HepG2 (cell line): ENCODE measurements around the gene SCN9A. TPM values are rescaled to one million over a fixed set of nuclear protein-coding genes. Genes with fewer than 3 reads are reported as not detected.

Source experiments
- ATAD3A ChIP-seq: sonication (generic); formaldehyde crosslinking; IDR thresholded peaks from 2 replicates; pipeline ENCODE4 v1.4.0; 2020; ENCODE audit warnings: missing genetic modification reagents
- CHCHD3 ChIP-seq: sonication (generic); formaldehyde crosslinking; IDR thresholded peaks from 2 replicates; pipeline ENCODE4 v1.8.0; 2022; ENCODE audit warnings: mild to moderate bottlenecking, missing genetic modification reagents, moderate library complexity
- CHD4 ChIP-seq: fragments of 200-600 bp; sonication (generic); IDR thresholded peaks from 2 replicates; pipeline ENCODE4 v1.7.0; 2017; ENCODE audit warnings: mild to moderate bottlenecking, low read length, borderline replicate concordance
- FIP1L1 ChIP-seq: fragments of 200-400 bp; formaldehyde crosslinking; IDR thresholded peaks from 2 replicates; pipeline ENCODE4 v1.6.1; 2018; ENCODE audit warnings: low read depth, mild to moderate bottlenecking, low read length, moderate library complexity, borderline replicate concordance; ENCODE audit not compliant: insufficient read depth
- FOXA3 ChIP-seq: IDR thresholded peaks from 2 replicates; pipeline ENCODE4 v1.6.1; 2016; ENCODE audit warnings: missing genetic modification reagents, missing compliant biosample characterization
- RELA ChIP-seq: sonication (generic); formaldehyde crosslinking; IDR thresholded peaks from 2 replicates; pipeline ENCODE4 v1.4.0; 2020; ENCODE audit warnings: missing genetic modification reagents
- SP5 ChIP-seq: IDR thresholded peaks from 2 replicates; pipeline ENCODE4 v1.6.1; 2016; ENCODE audit warnings: low read depth, borderline replicate concordance
- TEAD3 ChIP-seq: optimal IDR thresholded peaks from 2 replicates; pipeline ENCODE3; 2016; ENCODE audit warnings: borderline replicate concordance
- YEATS2 ChIP-seq: sonication (generic); formaldehyde crosslinking; IDR thresholded peaks from 2 replicates; pipeline ENCODE4 v1.4.0; 2020; ENCODE audit warnings: missing genetic modification reagents, borderline replicate concordance
- ZNF180 ChIP-seq: sonication (generic); formaldehyde crosslinking; IDR thresholded peaks from 2 replicates; pipeline ENCODE4 v1.4.0; 2020; ENCODE audit warnings: low read depth, missing genetic modification reagents, borderline replicate concordance
- ZNF354B ChIP-seq: sonication (generic); formaldehyde crosslinking; IDR thresholded peaks from 2 replicates; pipeline ENCODE4 v1.8.0; 2022; ENCODE audit warnings: mild to moderate bottlenecking, missing genetic modification reagents
- ZNF501 ChIP-seq: sonication (generic); formaldehyde crosslinking; IDR thresholded peaks from 2 replicates; pipeline ENCODE4 v1.5.1; 2020; ENCODE audit warnings: mild to moderate bottlenecking, moderate library complexity, missing genetic modification reagents
- ZNF879 ChIP-seq: sonication (generic); formaldehyde crosslinking; IDR thresholded peaks from 2 replicates; pipeline ENCODE4 v1.8.1; 2023; ENCODE audit warnings: missing genetic modification reagents
- polyA plus RNA-seq, 8 experiments: library from polyadenylated mRNA; depleted of rRNA in 3 of 8; stranded (reverse) in 7 of 8; unstranded in 1 of 8; fragments of >200 nt; fragmentation: Illumina TruSeq in 4 of 8; extraction: Trizol in 4 of 8; gene quantifications; 2 replicates each; pipeline versions ENCODE4 v1.2.1 to v1.2.3, GENCODE V29; 2011 to 2016; ENCODE audit warnings: low read depth in 4 of 8, missing spikeins in 1 of 8, mixed read lengths in 1 of 8; ENCODE audit not compliant: insufficient read depth in 1 of 8
- total RNA-seq, 5 experiments: library from RNA; depleted of rRNA; stranded (reverse); fragments of >200 nt; fragmentation: Illumina TruSeq; extraction: Trizol; gene quantifications; 2 replicates each; pipeline ENCODE4 v1.2.3, GENCODE V29; 2016; ENCODE audit warnings: low read depth in 1 of 5
- TF ChIP-seq, protein P1 (sequence below): sonication (generic); formaldehyde crosslinking; IDR thresholded peaks from 2 replicates; pipeline ENCODE4 v1.4.0; 2020; ENCODE audit warnings: missing genetic modification reagents
- TF ChIP-seq, protein P2 (sequence below): sonication (generic); formaldehyde crosslinking; conservative IDR thresholded peaks from 2 replicates; pipeline ENCODE4 v1.5.0; 2020; ENCODE audit warnings: missing genetic modification reagents
- TF ChIP-seq, protein P3 (sequence below): sonication (generic); formaldehyde crosslinking; IDR thresholded peaks from 2 replicates; pipeline ENCODE4 v1.5.0; 2020; ENCODE audit warnings: mild to moderate bottlenecking, missing genetic modification reagents, moderate library complexity
- TF ChIP-seq, protein P4 (sequence below): sonication (generic); formaldehyde crosslinking; IDR thresholded peaks from 2 replicates; pipeline ENCODE4 v1.4.0; 2020; ENCODE audit warnings: mild to moderate bottlenecking, low read depth, missing genetic modification reagents
- TF ChIP-seq, protein P5 (sequence below): sonication (generic); formaldehyde crosslinking; IDR thresholded peaks from 2 replicates; pipeline ENCODE4 v1.8.0; 2022; ENCODE audit warnings: missing genetic modification reagents, mild to moderate bottlenecking, borderline replicate concordance

Gene SCN9A
- total and polyA plus RNA-seq, 2 of the 13 experiments (the other 11 are each of a cell fraction or from before 2014, with no cell fraction given), result 15.3 to 24.3 TPM

DNA sequence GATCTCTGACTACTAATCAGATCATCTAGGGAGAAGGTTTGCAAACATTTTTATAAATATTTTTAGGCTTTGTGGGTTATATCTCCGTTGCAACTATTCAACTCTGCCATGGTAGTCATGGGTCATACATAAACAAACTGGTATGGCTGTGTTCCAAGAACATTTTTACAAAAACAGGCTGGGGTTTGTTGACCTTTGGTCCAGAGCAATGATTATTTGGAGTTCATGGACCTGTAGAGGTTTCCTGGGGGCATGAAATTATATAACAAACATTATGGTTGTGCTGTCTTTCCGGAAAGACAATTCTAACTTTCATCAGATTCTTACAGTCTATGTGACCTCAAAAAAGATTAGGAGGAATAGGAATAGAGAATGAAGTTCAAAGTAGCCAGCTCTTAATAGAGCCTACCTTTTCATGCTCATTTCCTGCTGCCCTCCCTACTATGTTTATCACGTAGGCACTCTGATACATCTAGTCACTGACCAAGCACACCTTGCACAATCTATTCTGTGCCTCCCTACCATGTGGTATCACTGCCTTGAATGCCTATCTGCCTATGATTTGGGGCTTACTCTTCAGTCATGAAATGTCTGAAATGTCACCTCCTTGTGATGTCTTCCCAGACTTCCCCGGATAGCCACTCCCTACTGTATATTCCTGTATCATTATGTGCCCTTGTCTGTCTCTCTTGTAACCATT lies 145.6 kb downstream of the SCN9A start (continued):
- TF ChIP-seq, protein P1, sequence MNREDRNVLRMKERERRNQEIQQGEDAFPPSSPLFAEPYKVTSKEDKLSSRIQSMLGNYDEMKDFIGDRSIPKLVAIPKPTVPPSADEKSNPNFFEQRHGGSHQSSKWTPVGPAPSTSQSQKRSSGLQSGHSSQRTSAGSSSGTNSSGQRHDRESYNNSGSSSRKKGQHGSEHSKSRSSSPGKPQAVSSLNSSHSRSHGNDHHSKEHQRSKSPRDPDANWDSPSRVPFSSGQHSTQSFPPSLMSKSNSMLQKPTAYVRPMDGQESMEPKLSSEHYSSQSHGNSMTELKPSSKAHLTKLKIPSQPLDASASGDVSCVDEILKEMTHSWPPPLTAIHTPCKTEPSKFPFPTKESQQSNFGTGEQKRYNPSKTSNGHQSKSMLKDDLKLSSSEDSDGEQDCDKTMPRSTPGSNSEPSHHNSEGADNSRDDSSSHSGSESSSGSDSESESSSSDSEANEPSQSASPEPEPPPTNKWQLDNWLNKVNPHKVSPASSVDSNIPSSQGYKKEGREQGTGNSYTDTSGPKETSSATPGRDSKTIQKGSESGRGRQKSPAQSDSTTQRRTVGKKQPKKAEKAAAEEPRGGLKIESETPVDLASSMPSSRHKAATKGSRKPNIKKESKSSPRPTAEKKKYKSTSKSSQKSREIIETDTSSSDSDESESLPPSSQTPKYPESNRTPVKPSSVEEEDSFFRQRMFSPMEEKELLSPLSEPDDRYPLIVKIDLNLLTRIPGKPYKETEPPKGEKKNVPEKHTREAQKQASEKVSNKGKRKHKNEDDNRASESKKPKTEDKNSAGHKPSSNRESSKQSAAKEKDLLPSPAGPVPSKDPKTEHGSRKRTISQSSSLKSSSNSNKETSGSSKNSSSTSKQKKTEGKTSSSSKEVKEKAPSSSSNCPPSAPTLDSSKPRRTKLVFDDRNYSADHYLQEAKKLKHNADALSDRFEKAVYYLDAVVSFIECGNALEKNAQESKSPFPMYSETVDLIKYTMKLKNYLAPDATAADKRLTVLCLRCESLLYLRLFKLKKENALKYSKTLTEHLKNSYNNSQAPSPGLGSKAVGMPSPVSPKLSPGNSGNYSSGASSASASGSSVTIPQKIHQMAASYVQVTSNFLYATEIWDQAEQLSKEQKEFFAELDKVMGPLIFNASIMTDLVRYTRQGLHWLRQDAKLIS, result peak; percentile 49; the same call in 1 of the 2 replicates
- TF ChIP-seq, protein P2, sequence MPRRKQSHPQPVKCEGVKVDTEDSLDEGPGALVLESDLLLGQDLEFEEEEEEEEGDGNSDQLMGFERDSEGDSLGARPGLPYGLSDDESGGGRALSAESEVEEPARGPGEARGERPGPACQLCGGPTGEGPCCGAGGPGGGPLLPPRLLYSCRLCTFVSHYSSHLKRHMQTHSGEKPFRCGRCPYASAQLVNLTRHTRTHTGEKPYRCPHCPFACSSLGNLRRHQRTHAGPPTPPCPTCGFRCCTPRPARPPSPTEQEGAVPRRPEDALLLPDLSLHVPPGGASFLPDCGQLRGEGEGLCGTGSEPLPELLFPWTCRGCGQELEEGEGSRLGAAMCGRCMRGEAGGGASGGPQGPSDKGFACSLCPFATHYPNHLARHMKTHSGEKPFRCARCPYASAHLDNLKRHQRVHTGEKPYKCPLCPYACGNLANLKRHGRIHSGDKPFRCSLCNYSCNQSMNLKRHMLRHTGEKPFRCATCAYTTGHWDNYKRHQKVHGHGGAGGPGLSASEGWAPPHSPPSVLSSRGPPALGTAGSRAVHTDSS (CRISPR knock-in tag), result no peak
- TF ChIP-seq CHCHD3 (CRISPR knock-in tag), result no peak
- TF ChIP-seq RELA (CRISPR knock-in tag), result no peak
- no peak for TF ChIP-seq YEATS2 (CRISPR knock-in tag)
- TF ChIP-seq FIP1L1, result no peak
- TF ChIP-seq, protein P3, sequence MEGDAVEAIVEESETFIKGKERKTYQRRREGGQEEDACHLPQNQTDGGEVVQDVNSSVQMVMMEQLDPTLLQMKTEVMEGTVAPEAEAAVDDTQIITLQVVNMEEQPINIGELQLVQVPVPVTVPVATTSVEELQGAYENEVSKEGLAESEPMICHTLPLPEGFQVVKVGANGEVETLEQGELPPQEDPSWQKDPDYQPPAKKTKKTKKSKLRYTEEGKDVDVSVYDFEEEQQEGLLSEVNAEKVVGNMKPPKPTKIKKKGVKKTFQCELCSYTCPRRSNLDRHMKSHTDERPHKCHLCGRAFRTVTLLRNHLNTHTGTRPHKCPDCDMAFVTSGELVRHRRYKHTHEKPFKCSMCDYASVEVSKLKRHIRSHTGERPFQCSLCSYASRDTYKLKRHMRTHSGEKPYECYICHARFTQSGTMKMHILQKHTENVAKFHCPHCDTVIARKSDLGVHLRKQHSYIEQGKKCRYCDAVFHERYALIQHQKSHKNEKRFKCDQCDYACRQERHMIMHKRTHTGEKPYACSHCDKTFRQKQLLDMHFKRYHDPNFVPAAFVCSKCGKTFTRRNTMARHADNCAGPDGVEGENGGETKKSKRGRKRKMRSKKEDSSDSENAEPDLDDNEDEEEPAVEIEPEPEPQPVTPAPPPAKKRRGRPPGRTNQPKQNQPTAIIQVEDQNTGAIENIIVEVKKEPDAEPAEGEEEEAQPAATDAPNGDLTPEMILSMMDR, result no peak
- TF ChIP-seq, protein P4, sequence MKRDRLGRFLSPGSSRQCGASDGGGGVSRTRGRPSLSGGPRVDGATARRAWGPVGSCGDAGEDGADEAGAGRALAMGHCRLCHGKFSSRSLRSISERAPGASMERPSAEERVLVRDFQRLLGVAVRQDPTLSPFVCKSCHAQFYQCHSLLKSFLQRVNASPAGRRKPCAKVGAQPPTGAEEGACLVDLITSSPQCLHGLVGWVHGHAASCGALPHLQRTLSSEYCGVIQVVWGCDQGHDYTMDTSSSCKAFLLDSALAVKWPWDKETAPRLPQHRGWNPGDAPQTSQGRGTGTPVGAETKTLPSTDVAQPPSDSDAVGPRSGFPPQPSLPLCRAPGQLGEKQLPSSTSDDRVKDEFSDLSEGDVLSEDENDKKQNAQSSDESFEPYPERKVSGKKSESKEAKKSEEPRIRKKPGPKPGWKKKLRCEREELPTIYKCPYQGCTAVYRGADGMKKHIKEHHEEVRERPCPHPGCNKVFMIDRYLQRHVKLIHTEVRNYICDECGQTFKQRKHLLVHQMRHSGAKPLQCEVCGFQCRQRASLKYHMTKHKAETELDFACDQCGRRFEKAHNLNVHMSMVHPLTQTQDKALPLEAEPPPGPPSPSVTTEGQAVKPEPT (CRISPR knock-in tag), result no peak
- peak; percentile 76 for TF ChIP-seq TEAD3 (CRISPR knock-in tag)
- no peak for TF ChIP-seq ZNF879
- no peak for TF ChIP-seq ZNF180
- TF ChIP-seq, protein P5, sequence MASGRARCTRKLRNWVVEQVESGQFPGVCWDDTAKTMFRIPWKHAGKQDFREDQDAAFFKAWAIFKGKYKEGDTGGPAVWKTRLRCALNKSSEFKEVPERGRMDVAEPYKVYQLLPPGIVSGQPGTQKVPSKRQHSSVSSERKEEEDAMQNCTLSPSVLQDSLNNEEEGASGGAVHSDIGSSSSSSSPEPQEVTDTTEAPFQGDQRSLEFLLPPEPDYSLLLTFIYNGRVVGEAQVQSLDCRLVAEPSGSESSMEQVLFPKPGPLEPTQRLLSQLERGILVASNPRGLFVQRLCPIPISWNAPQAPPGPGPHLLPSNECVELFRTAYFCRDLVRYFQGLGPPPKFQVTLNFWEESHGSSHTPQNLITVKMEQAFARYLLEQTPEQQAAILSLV (CRISPR knock-in tag), result no peak
- no peak for TF ChIP-seq ZNF501 (CRISPR knock-in tag)
- TF ChIP-seq ATAD3A, result no peak
- TF ChIP-seq CHD4, result peak; percentile 63; the same call in 1 of the 2 replicates
- peak; percentile 70 for TF ChIP-seq FOXA3
- TF ChIP-seq ZNF354B, result no peak
- peak; percentile 69; the same call in 1 of the 2 replicates for TF ChIP-seq SP5
